ENCODE results near the gene DENND1A.
A peak's percentile ranks its signal among the peaks of the same experiment; 100 is the strongest.
"Not testable (repeated sequence)": the region's sequence is repeated elsewhere in the genome, so short reads cannot be mapped to it uniquely, and the experiment has no call there.

The DENND1A gene

DNA sequence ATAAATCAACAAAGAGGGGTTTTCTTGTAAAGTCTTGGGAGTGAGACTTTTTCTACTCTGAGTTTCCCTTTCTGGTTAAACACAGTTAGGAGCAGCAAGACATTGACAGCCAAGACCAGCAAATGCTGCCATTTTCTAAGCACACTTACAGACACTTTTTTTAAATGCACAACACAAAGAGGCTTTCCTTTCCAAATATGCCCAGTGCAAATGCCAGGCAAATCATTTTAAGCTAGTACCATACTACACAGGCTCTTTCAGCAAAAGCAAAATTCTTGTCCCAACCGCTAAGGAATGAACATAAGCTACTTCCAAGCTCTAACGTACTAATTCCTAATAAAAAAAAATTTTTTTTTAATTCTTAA, 68.2 kb downstream of the DENND1A start:
- no peak for DNase-seq

DNA sequence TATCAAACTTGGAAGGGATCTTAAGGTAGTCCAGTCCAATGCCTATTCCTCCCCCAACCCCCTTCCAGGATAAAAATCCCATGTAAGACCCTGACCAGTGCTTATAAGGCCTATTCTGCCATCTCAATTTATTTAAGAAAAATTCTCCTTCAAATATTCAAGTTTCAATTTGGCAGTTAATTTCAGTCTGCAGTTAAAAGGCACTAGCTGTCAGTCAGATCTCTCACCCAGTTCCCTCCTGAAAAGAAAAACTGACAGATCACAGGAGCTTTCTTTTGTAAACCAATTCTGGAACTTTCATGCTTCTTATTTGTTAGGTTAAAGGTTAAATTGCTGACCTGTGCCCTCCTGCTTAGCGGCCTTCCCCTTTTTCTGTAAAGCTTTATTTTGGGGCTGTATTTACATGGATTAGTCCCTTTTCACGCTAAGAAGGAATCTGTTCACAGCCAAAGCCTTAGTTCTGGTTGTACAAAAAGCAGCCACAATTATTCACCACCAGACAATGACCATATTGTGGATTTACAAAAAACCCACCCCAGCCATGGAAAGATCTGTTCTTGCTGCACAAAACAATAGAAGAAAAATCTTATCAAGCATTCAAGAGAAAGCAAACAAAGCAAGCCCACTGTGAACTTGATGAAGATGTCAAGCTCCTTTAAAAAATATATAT, 68.7 kb downstream of the DENND1A start:
- DNase-seq = no peak

DNA sequence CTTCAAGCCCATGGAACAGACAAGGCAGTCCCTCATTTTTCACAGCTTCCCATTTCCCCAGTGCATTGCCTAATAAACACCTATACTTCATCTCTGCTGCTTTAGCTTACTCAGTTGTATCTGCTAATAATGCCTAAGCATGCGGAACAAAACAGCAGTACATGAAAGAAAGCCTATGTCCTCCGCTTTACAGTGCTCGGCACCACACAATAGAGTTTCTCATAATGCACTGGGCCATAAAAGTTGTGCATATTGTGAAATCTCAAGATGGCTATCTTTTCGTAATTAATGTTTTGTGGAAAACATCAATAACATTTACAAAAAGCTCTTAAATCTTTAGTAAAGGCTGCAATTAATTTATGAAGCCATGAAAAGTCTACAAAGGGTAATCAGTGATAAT, 69.3 kb downstream of the DENND1A start:
- DNase-seq = no peak

DNA sequence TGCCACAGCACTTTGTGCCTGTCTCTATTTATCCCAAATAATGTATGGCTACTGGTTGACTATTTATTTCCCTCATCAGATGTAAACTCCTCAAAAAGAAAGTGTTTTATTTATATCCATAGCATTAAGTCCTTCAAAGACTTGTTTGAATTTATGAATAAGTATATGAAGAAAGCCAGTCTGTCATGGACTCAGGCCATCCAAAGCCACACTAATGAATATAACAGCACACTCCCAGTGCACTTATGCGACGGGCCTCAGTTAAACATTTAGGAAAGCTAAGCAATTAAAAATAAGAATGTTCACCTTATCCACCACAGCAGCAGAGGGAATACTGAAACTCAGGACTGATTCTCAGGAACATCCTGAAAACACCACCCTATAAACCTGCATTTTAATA, 77.5 kb downstream of the DENND1A start:
- no peak for DNase-seq

DNA sequence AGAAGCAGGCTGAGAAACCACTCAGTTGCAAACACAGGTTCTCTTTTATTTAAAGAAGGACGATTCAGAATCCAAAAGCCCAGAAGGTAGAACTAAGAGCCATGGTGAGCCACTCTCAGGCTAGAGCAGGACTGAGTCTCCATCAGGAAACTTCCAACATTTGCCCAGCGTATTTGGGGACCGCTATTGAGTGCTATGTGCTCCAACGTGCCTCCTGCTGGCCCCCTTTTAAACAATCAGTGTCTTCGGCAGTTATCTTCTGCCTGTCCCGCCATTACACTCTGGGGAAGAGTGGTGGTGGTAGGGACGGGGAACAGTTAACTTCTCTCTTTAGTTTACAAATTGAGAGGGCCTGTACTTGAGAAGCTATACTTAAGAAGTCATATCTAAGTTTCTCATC, 78.1 kb downstream of the DENND1A start:
- no peak for DNase-seq

DNA sequence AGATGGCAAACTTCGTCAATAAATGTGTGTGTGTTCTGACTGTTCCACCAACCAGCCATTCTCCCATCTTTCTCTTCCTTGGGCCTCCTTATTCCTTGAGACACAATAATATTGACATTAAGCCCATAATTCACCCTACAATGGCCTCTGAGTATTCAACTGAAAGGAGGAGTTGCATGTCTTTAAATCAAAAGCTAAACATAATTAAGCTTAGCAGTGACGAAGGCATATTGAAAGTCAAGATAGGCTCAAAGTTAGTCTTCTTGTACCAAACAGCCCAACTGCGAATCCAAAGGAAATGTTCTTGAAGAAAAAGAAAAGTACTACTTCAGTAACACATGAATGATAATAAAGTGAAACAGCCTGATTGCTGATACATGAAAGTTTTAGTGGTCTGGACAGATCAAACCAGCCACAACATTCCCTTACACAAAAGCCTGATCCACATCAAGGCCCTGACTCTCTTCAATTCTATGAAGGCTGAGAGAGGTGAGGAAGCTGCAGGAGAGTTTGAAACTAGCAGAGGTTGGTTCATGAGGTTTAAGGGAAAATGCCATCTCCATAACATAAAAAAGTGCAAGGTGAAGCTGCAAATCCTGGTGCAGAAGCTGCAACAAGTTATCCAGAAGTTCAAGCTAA, 81.4 kb downstream of the DENND1A start:
- DNase-seq = no peak

DNA sequence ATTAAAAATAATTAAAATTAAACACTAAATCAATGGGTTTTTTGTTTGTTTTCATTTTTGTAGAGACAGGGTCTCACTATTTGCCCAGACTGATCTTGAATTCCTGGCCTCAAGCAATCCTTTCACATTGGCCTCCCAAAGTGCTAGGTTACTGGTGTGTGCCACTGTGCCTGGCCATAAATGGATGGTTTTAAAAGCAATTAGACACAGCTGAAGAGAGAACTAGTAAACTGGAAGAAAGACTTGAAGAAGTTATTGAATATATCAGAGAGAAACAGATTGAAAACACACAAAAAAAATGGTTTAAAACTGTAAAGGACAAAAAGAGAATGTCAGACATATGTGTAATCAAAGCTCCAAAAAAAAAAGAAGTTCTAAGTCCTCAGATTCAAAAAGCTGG, 83.0 kb downstream of the DENND1A start:
- DNase-seq = no peak

DNA sequence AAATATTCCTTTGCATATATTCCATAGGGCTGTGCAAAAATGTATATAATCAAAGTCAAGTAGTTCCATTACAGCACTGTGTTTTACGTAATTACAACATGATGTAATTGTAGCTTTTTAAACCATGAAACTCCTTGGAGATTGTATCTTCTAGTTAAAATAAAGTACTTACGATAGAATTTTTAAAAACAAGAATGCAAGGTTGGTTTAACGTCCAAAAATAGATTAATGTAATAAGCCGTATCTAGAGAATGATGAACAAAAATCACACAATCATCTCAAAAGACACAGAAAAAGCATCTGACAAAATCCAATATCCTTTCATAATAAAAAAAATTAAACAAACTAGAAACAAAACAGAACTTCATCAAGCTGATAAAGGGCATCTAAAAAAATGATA, 86.2 kb downstream of the DENND1A start:
- no peak for DNase-seq

DNA sequence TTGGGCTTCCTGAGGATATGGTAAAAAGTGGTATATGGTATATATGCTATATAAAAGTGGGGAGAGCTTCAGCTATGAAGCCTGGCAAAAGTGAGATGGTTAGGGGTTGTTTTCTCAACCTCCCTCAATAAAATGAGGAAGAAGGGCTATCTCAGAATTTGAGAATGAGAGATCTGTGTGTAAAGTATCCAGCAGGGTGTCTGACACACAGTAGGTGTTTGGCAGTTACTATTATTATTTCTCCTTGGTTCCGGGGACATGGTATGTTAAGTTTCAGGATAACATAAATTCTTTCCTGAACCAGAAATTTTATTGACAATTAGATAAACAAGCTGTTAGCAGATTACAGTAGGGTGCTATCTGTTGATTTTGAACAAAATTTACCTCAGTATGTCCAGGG, 94.1 kb downstream of the DENND1A start:
- DNase-seq = no peak

DNA sequence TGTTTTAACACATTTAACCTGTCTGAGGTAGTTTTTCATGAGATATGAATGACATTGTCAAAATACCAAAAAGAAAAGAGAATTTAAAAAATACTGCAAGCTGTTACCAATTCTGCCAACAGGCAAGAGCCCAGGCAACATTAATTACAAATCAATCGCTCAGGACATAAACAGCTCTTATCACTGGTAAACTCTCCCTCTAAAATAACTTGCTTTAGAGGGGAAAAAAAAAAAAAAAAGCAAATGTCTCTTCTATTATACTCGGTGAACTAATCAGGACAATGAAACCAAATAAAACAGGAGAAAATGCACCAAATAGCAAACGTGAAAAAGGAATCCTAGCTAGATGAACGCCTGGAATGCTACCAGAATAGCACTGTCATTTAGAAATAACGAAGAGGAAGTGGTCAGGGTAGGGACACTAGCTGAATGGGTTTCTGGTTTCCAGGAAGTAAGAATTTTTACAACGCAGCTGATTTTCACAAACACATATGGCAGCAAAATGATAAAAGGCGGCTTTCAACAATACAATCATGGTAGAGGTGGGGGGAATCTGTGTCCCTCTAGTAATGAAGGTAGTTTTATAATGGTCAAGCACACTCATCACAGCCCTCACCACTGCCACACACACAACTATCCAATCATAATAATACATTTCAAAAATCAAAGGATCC, 94.9 kb downstream of the DENND1A start:
- DNase-seq = no peak

DNA sequence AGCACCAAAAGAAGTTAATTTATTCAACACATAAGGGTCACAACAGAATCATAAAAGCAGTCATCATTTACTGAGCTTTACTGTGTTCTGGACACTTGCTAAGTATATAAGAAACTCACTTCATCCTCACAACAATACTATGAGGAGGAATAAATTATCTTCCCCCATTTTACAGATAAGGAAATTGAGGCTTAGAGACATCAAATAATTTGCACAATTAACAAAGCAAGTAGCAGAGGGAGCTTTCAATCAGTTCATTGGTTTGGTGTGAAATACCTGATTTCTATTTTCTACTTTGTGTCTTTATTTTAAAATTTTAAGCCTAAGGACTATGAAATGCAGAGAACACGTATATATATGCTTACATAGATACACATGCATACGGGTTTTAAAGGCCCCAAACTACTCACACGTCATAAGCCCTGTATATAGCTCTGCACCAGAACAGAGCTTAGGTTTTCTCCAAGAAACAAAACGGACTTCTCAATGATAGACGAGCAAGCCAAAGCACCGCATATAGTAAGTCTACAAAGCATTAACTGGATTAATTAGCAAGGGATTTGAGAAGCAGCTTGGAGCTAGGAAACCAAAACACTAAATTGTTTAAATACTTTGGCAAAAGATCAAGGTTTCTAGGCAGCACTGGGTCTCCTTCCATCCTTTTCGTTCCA, 95.6 kb downstream of the DENND1A start:
- no peak for DNase-seq

DNA sequence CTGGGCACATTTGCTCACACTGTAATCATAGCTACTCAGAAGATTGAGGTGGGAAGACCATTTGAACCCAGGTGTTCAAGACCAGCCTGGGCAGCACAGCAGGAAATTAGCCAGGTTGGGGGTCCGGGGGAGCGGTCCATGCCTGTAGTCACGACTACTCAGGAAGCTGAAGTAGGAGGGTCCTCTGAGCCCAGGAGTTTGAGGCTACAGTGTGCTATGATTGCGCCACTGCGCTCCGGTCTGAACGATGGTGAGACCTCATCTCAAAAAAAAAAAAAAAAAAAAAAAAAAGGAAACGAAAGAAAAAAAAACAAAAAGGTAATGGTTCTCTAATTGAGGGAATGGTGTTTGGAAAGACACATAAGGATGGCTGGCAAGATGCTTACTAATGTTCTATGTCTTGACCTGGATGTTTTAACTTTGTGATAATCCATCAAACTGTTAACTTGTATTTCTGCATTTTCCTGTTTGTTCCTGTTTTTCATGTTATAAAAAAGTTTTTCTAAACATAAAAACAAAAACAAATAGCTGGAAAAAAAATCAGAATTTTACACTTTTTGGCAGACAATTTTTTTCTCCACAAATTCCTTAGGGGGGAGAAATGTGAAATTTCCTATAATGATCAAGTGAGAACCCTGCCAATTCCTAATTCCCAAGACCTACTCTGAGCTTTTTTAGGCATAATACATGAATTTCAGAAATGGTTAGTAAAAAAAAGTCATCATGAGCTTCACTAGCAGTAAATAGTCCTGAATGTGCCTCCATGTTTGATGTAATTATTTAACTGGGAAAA, 96.9 kb downstream of the DENND1A start:
- no peak for DNase-seq

DNA sequence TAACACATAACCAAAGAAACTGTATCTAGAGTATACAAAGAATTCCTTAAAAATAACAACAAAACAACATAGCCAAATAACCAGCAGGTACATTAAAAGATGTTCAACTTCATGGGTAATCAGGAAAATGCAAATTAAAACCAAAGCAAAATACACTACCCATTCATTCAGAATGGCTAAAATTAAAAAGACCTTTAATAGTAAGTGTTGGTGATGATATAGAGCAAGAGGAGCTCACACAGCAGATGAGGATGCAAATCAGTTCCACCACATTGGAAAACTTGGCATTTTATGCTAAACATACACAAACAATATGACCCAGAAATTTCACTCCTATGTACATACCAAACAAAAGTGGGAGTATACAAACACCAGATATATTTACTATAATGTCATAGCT, 97.8 kb downstream of the DENND1A start:
- no peak for DNase-seq

DNA sequence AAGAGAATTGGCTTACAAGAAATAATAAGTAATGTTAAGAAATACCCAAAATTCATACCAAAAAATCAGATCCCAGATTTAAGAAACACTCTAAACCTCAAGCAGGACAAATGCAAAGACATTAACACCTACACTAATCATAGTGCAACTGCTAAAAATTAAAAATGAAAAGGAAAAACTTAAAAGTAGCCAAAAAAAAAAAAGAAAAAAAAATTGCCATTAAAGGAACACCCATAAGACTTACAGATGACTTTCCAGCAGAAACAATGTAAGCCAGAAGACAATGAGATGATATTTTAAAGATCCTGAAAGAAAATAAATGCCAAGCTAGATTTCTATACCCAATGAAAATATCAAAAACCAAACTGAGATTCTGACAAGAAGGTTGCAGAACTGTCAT, 101.5 kb downstream of the DENND1A start:
- DNase-seq = no peak

DNA sequence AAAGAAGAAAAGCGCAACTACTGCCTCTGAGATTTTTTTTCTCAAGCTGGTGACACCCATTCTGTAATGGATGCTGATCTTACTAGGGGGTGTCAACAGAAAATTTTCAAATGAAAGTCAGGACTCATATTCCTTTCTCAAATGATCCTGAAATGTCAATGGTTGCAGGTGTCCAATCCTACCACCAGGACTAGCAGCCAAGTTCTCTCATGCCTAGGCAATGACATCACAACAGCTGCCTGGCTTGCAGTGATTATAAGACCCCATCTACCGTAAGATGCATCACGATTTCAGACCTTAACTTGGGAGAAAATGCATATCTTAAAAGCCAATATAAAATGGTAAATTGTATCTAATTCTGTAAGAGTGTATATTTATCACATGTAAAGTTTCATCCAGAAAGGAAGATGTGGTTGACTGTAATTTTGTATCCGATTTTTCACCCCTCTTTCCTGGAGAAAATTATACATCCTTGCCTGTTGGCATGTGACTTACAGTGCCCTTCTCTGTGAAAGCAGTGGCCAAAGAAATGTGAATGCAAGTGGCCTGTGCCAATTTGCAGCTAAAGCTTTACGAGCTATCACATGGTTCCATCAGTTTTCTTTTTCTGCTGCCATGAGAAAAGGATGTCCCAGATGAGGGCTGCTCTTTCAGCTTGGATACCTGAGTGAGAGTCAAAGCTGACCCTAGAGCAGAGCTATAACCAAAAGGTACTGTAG, 104.4 kb downstream of the DENND1A start:
- DNase-seq = peak; percentile 63

DNA sequence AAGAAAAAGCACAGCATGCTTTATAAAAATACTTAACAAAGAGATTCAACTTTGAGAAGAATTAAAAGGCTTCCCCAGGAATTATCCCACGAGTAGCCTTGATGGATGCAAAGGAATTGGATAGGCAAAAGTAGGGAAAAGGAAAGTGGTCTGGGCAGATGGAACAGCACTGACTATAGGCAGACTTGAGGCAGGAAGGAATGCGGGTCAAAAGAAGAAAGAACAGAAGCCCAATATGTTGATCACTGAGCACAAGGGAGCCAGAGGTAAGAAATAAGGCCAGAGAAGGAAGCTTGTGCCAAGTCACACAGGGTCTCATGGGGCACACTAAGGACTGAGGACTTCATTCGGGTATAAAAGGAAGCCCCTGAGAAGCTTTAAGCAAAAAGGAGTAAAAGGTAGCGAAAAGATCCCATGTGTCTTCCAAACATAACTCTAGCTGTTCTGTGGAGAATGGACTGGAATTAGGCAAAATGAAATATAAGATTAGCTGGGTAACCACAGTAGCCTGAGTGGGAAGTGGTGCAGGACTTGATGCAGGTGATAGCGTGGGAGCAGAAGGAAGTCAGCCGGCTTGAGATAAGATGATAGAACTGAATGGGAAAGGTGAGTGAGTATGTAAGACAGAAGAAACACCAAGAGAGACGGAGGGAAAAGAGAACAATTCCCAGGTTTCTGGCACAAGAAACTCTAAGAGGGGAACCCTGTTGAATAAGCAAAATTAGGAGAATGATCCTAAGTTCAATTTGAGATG, 106.6 kb downstream of the DENND1A start:
- DNase-seq = no peak

DNA sequence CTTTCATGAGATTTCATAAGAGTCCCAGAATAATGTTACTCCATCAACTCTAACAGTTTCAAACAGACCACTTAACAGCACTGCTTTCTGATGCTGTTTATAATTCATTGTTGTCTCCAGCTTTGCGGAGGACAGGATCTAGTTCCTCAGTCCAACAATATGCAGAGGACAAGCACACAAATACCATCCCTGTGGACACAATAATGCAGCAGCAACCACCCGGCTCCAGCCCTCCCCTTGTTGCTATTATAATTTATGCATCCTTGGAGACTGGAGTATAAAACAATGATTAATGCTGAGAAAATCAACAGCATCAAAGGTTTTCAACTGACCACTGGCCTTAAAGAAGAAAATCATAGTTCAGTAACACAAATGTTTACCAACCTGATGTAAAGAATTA, 108.3 kb downstream of the DENND1A start:
- DNase-seq = no peak

DNA sequence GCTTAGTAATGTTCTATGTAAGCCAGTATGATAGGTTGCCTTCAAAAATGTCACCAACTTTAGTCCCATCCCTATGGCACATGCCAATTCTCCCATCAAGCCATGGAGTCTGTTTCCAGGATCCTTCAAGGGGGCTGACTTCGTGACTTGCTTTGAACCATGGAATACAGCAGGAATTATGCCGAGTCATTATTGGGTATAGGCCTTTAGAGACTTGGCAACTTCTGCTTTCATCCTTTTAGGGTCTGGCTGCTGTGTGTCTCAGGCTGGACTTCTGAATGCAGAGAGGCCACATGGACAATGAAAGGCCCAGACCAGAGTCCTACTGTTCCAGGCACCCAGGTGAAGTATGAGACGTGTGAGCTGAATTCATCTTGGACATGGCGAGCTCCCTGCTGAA, 109.8 kb downstream of the DENND1A start:
- DNase-seq = no peak

DNA sequence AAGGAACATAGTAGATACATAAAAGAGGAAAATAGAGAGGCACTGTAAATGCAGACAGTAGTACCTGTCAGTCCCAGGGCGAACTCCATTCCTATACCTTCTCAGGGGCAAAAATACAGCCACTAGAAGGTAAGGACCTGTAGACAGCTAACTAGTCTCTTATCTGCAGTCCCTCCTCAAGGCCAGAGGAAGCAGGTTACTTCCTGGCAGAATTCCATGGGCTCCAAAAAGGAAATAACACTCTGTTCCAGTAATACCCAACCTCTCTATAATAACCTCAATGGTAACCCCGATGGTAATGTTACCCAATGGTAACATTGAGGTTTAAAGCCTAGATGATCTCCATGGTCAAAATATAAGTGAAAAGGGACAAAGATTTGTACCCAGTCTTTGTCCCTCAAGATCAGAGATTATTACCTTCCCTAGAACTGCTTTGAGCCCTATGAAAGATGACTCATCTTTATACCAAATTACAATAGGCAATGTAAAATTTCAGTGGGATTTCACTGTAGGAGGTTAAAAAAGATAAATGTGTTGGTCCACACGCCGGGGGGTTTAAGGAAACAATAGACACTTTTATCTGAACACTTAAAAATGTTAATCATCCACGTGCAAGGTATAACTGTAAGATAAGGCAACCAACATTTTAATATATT, 113.0 kb downstream of the DENND1A start:
- no peak for DNase-seq

DNA sequence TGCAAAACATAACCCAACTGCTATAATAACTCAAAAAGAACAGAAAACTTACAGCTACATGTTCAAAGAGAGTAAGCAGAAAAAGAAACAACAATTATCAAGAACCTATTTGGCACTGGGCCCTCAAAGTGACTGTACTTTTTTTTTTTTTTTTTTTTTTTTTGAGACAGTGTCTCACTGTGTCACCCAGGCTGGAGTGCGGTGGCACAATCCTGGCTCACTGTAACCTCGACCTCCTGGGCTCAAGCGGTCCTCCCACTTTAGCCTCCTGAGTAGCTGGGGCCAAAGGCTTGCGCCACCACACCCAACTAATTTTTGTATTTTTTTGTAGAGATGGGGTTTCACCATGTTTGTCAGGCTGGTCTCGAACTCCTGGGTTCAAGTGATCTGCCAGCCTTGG, 114.1 kb downstream of the DENND1A start:
- not testable (repeated sequence) for DNase-seq

DNA sequence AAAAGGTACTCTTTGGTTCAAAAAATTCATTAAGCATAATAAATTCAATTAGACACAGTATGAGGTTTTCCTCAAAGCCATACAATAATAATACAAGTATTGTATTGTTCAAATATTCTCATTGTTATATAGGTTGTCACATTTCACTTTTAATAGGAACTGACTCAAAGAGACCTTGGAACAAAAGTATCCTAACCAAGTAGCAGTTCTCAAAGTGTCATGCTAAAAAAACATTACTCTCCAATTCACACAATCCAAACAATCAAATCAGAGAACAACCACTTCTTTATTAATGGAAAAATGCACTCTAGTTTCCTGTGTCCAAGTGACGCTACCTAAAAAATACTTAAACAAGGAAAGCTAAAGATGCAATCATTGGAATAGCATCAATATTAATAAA, 115.4 kb downstream of the DENND1A start:
- DNase-seq = no peak

Measured in islet precursor cell (in vitro differentiated cells).